GM21825 (cell line): ENCODE measurements around the gene CDC25B.

ENCODE experiments used
- ATAC-seq: cut with Tn5 transposase; IDR thresholded peaks from one replicate; pipeline ENCODE4 v1.9.1; 2021; ENCODE audit warnings: mild to moderate bottlenecking, moderate library complexity; ENCODE audit not compliant: unreplicated experiment

The CDC25B gene

GRCh38 chr20:3795511-3796468, at the start of gene CDC25B:
Gene CDC25B, plus strand, starts transcription at chr20:3796310. Its CDS starts 222 bp downstream, at chr20:3796532.
- ATAC-seq, result peak; percentile 57

- no peak for ATAC-seq
Measured at GRCh38 chr20:3747471-3747870, 48.6 kb upstream of the CDC25B start.

DNA sequence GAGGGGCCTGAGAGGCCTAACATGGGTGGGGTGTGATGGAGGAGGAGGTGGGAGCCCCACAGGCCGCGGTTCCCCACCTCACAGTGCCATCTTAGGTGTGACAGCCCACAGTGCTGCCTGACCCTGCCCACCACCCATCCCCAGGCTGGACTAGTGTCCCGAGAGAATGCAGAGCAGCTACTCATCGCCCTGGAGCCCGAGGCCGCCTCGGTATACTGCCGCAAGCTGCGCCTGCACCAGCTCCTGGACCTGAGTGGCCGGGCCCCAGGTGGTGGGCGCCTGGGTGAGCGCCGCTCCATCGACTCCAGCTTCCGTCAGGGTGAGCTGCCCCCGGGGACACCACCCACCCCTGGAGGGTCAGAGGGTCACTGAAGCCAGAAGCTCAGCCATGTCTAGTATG, 48.0 kb upstream of the CDC25B start:
- no peak for ATAC-seq

- no peak for ATAC-seq
Measured at GRCh38 chr20:3749087-3749688, 46.9 kb upstream of the CDC25B start.

DNA sequence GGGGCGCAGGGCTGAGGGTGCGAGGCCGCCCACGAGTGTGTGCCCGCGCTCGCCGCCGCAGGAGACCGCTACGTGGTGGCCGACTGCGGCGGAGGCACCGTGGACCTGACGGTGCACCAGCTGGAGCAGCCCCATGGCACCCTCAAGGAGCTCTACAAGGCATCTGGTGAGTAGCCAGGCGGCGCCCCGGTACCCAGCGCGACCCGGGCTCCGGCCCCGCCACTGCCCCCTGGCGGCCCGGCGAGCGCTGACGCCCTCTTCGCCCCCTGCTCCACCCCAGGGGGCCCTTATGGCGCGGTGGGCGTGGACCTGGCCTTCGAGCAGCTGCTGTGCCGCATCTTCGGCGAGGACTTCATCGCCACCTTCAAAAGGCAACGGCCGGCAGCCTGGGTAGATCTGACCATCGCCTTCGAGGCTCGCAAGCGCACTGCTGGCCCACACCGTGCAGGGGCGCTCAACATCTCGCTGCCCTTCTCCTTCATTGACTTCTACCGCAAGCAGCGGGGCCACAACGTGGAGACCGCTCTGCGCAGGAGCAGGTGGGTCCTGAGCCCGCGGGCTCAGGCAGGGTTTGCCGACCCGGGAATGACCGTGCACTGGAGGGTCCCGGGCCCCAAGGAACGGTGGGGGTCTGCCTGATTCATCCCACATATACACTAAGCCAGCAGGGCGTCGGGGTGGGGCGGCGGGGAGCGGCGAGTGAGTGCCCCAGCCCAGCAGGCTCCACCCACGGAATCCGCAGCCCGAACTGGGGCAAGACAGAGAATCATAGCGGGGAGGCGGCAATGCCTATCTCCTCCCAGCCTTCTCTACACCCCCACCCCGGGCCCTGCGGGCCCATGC, 46.2 kb upstream of the CDC25B start:
- ATAC-seq, result no peak

GRCh38 chr20:3751305-3751674, 44.8 kb upstream of the CDC25B start:
- no peak for ATAC-seq

- ATAC-seq, result no peak
Measured at GRCh38 chr20:3751675-3752385, 44.3 kb upstream of the CDC25B start.

- no peak for ATAC-seq
Measured at GRCh38 chr20:3752386-3752759, 43.7 kb upstream of the CDC25B start.

GRCh38 chr20:3753098-3753497, 43.0 kb upstream of the CDC25B start:
- ATAC-seq, result no peak

DNA sequence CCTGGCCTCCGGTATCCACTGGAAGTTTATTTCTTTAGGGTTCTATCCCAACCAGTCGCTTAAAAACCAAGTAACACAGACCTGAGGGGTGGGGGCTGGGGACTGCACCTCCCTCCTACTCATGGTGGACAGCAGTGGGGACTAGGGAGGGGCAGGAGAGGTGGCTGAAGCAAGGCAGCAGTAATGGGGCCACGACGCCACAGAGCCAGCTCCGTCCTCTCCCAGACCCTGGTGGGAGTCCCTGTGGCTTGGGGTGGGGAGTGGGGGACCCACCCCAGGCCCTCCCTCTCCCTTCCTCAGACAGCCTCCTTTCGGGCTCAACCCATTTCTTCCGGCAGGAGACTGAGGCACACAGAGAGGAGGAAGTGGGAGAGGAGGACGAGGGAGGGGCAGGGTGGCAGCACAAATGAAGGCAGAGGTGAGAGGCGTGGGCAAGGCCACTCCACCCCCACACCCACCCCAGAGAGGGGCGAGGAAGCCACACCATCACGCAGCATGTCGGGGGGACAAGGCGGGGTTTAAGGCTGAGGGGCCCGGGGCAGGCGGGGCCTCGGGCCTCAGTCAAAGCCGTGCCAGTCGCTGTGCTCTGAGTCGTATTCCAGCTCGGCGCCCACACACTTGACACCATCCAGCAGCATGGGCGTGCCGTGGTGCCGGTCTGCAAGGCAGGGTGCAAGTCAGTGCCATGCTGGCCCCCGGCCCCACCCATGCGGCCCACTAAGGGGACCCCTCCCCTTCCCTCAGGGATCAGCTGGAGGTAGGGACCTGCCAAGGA, 42.4 kb upstream of the CDC25B start:
- no peak for ATAC-seq

GRCh38 chr20:3754276-3754630, 41.9 kb upstream of the CDC25B start:
- no peak for ATAC-seq

DNA sequence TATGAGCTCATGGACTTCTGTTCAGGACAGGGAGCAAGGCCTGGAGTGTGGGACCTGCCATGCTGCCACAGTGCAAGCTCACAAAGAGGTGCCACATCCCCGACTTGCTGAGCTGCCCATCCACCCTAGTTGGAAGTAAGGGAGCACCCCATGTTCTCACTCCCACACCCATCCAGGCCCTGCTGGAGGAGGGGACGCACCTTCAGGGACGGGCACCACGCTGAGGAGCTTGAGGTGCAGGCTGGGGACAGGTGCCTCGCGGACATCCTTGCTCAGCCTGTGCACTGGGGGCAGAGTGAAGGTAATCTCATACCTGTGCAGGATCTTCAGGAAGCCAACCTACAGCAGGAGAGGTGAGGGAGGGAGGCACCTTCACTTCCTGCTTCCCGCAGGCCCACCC, 40.8 kb upstream of the CDC25B start:
- no peak for ATAC-seq

DNA sequence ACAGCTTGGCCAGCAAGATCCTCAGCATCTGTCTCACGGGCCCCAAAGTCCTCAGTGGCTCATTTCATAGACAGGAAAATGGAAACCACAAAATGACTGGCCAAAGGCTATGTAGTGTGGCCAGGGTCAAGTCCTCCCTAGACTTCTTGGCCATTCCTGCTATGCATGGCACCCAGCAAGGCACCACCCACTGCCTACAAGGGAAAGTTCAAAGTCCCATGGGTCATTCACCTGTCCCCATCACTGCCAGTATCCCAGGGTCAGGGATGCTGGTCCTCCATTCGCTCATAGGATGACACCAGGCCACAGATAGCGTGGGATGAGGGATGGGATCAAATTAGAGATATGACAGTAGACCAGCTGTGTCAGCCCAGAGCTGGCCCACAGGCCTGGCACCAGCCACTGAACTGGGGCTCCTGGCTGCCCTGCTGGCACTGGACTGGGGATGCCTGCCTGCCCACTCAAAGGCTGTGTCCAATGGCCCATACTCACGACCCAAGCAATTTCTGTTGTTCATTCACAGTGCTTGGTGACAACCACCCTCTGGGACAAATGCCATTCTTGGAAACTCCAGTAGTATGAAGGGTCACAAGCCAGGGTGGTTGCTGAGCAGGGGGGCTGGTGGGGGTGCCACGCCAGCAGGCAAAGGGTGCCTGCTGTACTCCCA, 40.2 kb upstream of the CDC25B start:
- no peak for ATAC-seq

- no peak for ATAC-seq
Measured at GRCh38 chr20:3757268-3757667, 38.8 kb upstream of the CDC25B start.

GRCh38 chr20:3758566-3758965, 37.5 kb upstream of the CDC25B start:
- no peak for ATAC-seq

DNA sequence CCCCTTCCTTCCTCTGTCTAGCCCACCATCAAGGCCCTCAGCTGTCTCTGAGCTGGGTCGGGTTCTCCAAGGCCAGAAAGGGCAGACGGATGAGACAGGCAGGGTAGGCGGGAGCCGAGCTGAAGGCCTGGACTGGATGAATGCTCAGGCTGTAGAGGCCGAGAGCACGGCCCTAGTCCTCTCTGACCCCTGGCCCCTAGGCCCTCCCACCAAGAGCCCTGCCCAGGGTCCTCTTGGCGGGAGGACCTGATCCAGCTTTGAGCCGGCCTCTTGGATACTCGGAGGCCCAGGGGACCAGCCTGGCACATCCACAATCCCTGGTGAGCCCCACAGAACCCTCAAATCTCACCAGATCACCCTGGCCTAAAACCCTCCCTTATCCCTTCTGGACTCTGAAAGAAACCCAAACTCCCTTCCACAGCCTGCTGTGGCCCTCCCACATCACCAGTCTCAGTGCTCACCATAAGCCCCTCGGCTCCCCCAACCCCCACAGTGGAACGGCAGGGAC, 36.7 kb upstream of the CDC25B start:
- ATAC-seq, result no peak

GRCh38 chr20:3759884-3760283, 36.2 kb upstream of the CDC25B start:
- ATAC-seq, result no peak

GRCh38 chr20:3760655-3761348, 35.3 kb upstream of the CDC25B start:
- no peak for ATAC-seq
